DMS153 treated with DMSO at 0.1 percent for 48 hours (cell line): ENCODE data around the gene PLD5.
"Not testable (repeated sequence)": the region's sequence is repeated elsewhere in the genome, so short reads cannot be mapped to it uniquely, and the experiment has no call there.

Source experiments
- DNase-seq: peaks from one replicate; lab custom pipeline; 2025; ENCODE audit not compliant: unreplicated experiment; lab: John Stamatoyannopoulos, UW

The PLD5 gene

DNA sequence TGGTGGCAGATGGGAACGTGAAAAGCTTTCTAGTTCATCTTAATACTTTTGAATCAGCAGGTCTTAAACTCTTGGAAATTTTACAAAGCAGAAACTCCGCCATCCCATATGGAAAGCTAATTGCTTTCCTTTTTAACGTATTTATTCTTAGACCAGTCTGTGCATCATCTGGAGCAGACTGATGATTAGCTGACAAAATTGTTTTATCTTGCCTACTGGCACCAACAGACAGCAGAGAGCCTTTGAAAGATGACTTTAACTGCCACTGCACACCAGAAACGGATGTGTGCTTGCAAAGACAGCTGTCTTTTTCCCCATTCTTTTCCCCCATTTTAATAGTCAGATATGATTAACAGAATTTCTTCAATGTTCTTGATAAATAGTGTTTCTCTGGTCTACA, 97.0 kb downstream of the PLD5 start:
- DNase-seq = no peak

DNA sequence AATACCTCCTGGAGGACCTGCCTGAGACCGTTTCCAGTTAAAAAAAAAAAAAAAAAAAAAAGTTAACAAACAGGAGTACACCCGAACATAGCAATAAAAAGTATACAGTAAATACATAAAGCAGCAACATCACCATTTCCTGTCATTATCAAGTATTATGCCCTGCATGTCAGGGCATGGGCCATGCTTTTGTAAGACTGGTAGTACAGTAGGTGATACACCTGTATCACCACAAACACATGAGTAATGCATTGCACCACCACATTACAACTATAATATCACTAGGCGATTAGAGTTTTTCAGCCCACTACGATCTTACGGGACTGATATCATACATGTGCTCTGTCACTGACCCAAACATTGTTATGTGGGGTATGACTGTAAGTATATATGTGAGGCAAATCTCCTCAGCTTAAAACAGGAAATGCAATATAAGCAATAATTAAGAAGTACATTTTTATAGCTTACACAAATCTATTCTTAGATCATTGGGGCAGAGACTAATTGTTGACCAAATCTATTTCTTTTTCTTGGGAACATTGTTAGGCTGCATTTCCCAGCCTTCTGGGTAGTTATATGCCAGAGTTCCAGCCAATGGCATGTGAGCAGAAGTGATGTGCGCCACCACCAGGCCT, 98.1 kb downstream of the PLD5 start:
- DNase-seq = peak; percentile 29

DNA sequence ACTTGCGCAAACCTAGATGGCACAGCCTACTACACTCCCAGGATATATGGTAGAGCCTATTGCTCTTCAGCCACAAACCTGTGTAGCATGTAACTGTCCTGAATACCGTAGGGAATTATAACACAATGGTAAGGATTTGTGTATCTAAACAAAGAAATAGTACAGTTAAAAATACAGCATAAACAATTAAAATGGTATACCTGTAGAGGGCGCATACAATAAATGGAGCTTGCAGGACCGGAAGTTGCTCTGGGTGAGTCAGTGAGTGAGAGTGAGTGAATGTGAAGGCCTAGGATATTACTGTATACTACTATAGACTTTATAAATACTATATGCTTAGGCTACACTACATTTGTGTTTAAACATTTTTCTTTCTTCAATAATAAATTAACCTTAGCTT, 99.3 kb downstream of the PLD5 start:
- DNase-seq = no peak

DNA sequence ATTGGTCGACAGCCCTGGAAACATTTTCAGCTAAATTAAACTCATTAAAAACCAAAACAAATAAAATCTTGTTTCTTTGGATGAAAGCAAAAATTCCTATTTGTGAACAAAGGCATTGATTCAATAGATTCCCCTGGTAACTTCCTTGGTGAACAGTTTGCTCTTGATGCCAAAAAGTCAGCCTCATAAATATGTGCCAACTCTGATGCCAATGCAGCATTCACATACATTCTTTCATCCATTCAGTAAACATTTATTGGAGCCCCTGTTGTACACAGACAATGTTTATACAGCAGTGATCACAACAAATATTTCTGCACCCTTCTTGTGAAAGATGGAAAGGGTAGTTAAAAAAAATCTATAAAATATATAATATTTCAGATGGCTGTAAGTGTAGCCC, 107.8 kb downstream of the PLD5 start:
- no peak for DNase-seq

DNA sequence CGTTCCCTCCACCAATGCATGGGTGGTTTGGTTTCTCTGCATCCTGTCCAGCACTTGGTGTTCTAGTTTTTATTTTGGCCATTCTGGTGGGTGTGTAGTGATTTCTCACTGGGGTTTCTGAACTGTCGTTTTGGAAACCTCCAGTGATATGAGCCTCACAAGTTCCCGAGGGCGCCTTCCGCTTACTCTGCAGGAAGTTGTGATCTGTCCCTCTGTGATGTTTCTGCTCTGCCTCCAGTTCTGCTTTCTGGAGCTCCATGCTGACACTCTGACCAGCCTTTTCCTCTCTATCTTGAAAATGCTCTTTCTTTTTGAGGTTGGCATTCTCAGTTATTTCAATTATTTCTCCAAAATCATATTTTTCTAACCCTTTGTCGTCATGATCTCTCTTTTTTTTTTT, 111.6 kb downstream of the PLD5 start:
- no peak for DNase-seq

DNA sequence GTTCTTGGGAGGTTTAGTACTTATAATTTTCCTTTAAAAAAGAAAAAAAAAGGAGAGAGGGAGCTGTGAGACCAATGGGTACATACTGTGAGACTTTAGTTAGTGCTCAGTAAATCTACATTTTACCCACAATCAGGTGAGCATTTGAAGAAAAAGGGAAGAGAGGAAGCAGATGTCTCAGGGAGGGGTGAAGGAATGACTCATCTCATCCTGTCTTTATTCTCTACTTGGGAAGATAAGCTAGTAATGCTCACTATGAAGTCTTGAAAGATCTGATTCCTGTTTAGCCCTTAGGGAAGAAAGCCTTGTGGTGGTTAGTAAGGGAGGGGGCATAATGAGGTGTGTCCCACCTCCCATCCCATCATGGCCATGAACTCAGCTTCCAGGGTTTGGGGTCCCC, 112.6 kb downstream of the PLD5 start:
- no peak for DNase-seq

DNA sequence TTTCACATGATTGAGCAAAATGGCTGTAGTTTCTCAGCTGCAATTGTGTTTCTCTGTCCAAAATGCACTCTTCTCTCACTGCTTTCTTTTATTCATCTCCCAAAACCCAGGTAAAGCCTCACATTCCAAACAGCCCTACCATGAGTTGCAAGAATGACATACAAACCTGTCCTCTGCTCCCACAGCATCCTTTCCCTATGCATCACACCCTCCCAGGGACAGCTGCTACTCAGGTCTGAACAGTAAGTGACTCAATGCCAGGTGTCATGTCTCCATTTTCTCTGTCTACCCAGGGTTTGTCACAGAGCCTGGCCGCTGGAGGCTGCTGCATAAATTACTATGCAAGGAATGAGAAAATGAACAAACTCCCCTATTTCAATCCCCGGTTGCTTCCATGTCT, 118.5 kb downstream of the PLD5 start:
- DNase-seq = no peak

DNA sequence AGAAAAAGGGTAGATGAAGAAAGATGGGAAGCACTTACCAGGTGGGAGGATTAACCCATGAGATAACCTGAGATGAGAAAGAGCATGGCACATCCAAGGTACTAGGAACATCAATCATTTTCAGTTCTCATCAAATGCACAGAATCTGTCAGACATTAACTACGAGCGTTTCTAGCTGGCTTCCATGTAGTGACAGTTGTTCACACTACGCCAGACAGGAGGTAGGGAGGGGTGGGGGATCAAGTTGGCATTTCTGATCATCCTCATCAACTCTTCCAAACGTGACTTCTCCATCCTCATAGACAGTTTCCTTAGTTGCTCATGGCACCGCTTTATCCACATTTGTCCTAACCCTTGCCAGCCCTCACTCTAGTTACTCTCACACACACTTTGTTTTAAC, 120.2 kb downstream of the PLD5 start:
- no peak for DNase-seq

DNA sequence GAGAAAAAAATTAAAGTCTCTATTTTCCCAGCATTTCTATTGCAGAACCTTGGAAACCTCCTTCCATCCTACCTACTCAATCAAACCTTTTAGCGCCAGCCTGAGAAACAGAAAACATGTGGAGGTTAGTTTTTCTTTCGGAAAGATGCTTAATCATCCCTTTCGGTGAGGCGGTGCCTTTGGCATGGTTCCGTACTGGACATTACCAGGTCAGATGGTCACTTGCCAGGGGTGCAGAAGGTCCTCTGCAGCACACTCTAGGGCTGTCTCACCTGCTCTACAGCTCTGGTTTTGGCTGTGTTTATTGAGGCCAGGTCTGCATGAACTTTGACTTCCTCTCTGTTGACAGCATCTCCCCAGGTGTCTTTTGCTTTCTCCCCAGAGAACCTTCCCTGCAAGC, 121.5 kb downstream of the PLD5 start:
- no peak for DNase-seq

DNA sequence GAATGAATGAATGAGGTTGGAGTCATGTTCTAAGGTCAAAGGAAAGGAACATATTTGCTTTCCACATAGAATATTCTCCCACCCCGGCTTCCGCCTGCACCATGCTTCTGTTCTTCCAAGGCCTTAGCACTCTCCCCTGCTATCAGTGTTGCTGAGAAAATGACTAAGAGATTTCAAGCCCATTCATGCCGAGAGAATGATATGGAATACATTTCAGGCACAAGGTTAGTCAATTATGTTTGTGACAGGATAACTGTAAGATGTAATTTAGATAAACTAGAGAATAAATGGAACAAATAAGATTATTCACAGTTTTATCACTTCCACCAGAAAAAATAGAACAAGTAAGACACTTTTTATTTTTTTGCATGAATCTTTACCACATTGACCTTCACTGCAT, 122.6 kb downstream of the PLD5 start:
- no peak for DNase-seq

DNA sequence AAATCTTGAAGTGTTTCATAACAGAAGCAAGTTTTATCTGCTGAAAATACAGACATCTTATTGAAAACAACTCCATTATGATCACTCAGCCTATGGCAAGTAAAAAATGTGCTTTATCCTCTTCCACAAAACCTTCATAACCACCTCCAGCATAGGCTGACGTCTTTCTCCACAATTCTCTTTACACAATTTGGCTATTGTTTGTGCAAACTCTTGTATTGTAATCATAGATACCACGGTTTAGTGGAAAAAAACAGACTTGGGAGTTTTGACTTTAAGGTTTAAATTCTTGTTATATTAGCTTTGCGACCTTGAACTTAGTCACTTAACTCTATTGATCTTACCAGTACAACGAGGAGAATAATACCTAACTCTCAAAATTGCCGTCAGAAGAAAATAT, 126.1 kb downstream of the PLD5 start:
- DNase-seq = no peak

DNA sequence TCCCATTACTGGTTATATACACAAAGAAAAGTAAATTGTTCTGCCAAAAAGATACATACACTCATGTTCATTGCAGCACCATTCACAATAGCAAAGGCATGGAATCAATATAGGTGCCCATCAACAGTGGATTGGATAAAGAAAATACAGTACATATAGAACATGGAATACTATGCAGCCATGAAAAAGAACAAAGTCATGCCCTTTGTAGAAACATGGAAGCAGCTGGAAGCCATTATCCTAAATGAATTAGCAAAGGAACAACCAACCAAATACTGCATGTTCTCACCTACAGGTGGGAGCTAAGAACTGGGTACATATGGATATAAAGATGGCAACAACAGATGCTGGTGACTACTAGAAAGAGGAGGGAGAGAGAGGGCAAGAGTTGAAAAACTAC, 132.6 kb downstream of the PLD5 start:
- DNase-seq = no peak

DNA sequence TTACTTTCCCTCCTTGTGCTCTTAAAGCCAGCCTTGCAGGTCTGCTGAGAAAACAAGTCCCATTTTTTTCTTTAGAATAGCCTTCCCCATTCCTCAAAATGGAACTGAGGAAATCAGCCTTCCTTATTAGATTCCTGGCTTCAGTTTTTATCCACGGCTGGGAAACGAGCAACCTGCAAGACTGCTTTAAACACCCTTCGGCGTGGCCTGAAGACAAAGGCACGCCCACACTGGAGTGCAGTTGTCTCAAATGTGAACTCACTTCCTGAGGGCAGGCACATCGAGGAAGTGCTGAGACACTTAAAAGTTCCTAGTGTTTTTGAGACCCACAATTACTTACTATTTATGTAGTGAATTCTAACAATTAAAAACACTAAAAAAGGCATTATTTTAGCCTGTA, 148.4 kb downstream of the PLD5 start:
- not testable (repeated sequence) for DNase-seq

DNA sequence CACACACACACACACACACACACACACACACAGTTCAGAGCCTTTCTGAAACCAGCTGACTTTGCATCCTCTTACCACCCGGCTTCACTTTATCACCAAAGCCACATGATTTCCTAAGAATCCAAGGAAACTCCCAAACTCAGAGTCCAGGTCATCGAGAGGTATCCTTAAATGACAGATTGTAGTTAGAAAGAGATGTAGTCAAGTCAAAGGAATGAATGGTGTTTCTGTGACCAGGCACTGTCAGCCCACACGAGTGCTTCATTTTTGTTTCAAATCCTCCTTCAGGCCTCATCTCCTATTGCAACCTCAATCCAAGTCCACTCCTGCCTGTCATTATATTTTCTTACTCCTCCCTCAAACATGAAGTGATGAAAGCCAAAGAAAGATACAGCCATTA, 174.1 kb downstream of the PLD5 start:
- not testable (repeated sequence) for DNase-seq

DNA sequence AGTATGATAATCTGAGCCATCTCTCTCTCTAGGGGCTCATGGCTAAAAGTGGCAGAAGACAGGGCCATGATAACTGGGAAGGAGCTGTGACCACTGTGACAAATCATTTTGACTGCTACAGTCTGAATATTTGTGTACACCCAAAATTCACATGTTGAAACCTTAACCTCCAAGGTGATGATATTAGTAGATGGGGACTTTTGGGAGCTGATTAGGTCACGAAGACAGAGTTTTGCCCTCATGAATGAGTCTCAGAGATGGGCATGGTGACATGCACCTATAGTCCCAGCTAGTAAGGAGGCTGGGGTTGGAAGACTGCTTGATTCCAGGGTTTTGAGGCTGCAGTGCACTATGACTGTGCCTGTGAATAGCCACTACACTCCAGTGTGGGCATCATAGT, 174.9 kb downstream of the PLD5 start:
- DNase-seq = no peak

DNA sequence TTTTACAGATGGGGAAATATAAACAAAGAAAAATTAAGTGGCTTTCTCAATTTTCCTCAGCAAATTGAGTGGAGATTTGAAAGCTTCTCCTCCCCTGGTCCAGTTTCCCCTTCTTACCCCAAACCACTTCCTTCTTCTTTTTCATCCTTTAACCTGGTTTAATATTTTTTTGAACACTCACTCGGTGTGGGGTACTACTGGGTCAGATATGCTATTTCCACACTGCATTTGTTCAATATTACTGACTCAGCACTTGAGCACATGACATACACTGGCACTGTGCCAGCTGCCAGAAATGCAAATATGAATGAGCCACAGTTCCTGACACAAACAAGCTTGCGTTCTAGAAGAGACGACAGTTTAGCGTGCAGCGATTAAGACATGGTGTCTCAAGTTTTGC, 193.6 kb downstream of the PLD5 start:
- not testable (repeated sequence) for DNase-seq

DNA sequence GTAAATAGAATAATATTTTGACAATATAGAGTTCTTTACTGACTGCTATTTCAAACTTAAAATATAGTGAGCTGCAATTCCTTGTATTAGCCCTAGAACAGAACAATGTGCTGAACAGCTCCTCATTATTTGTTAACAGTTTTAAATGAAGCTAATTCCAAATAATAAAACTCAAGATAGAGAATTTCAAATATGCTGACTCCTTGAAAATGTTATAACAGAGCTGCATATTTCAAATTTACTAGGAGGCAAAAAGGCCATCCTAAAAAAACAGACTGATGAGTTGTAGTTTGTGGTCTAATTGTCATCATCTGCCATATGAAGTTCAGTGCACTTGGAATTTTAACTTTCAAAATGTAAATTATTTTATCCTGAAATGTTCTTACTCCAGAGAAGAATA, 197.1 kb downstream of the PLD5 start:
- not testable (repeated sequence) for DNase-seq

DNA sequence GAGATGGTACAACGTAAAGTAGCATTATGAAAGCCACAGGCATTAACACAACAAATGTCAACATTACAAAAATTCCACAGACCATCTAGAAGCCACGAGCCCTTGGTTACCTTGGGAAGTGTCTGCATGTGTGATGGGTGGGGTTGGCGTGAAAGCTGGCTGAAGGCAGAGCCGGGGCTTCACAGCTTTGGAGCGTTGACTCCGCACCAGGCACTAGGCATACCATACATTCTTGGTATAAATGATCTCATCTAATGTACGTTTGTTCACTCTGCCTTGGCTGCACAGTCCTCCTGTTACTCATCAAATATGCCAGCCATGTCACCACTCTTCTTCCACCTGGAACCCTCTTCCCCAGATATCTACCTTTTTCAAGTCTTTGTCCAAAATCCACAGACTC, 202.5 kb downstream of the PLD5 start:
- DNase-seq = not testable (repeated sequence)

DNA sequence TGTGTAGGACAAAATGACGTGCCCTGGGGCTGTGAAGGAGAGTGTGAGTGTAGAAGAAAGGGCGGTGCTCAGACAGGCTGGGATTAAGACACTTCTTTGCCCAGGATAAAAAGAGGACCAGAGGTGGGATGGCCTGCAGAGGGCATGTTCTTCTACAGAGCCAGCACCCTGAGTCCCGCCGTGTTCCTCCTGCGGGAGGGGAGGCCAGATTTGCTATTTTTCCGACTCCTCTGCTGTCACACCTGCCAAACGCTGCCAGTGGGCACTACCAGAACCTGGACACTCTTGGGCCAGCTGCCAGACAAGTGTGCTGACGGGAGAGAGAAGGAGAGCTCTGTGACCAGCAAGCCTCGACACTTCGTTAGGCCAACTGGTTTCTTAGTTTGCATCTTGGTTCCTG, 206.4 kb downstream of the PLD5 start:
- no peak for DNase-seq

DNA sequence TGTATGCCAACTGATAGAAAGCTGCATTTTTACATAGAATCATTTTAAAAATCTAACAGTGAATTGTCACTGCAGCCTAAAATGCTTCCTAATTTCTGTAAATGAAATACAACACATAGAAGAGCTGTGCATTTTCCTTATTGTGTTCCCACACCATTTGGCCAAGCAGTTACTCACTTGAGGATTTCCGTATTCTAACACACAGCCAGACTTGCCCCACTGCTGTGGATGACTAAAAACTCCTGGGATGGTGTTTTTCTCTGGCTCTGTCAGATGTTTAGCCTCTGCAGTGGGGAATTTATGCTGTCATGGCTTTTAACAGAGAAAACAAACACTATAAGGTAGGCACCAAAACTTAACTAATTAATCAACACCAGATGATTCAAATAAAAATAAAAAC, 209.6 kb downstream of the PLD5 start:
- not testable (repeated sequence) for DNase-seq

DNA sequence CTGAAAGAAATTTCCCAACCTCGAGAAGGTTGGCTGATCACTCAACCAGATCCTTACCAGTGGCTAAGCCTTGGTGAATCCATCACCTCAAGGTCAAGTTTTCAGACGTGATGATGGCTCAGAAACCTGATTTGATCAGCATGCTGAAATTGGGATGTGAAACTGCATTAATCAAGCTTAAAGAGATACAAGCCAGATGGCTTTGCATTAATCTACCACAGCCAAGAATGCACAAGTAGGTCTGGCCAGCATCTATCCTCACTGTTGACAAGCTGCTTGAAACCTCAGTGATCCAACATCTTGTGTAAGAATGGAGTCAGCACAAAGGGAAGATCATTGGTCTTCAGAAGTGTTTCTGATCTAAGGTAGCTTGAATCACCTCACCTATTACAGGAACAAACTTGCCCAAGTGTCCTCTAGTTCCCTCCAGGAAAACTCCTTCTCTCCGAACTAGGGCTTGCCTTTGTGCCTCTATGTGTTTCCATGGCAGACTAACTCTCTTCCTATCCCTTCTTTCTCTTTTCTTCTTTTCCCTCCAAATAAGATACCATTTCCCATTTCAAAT, 210.3 kb downstream of the PLD5 start:
- not testable (repeated sequence) for DNase-seq

DNA sequence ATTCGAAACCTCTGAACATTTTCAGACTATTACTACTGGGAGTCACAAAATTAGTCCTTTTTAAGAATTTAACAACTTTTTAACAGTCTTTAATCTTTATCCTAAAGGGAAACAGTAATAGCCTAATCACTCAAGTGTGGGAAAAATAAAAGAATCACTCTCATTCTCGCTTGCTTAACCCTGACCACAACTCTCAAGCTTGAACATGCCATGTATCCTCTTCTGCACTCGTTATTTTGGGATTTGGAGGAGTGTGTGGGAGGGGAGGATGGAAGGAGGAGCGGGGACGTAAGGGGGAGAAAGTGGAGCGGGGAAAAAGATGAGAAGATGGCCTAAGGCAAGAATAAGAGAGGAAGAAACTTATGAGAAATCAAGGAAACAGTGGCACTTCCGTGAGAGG, 215.8 kb downstream of the PLD5 start:
- not testable (repeated sequence) for DNase-seq

DNA sequence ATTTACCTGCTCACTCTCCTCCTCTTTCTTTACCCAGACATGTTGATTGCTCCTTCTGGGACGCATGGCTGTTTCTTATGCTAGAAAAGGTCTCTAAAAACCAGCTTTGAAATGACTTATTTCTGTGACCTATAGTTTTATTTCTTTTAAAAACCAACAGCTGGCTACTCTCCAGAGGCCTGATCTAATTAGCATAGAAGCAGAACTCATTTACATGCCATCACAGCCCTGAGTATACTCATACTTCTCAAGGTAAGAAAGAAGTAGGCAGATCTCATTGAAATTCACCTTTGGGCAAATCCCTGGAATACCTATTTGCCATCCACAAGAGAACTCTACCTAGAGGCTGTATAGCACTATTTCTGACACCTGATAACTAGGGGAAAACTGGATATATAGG, 230.7 kb downstream of the PLD5 start:
- DNase-seq = not testable (repeated sequence)
